ENCODE data around the gene PIEZO2.

GRCh38 chr18:10892786-10893185 is 256.6 kb downstream of the PIEZO2 start:
- TF ChIP-seq CTCF (conservative IDR thresholded peaks at IDR 0.05; ENCODE audit: low read depth, low read length) (no peak), EZH2 (IDR thresholded peaks at IDR 0.05; ENCODE audit: borderline replicate concordance, low read depth, low read length, poor library complexity, severe bottlenecking) (no peak)
